Memory B cell (primary cell): ENCODE results near the gene CDK14.

Experiments used
- ATAC-seq: fragments of 150-1000 bp; cut with Tn5 transposase; 2 replicates; pipeline ENCODE4 v1.10.0; 2021; ENCODE audit warnings: low read depth, mild to moderate bottlenecking, moderate library complexity
- DNase-seq, 2 donors: peaks; one replicate each; pipeline ENCODE4 v3.0.0; 2022; ENCODE audit warnings: low spot score in 2 of 2
- H3K27ac Mint-ChIP-seq: one replicate; pipeline ENCODE4 v1.8.0; 2022; ENCODE audit warnings: mild to moderate bottlenecking, moderate library complexity, mixed read lengths
- H3K27me3 Mint-ChIP-seq: one replicate; pipeline ENCODE4 v1.8.0; 2022; ENCODE audit warnings: mixed read lengths
- H3K36me3 Mint-ChIP-seq: one replicate; pipeline ENCODE4 v1.8.0; 2022; ENCODE audit warnings: mild to moderate bottlenecking, mixed read lengths
- H3K4me1 Mint-ChIP-seq: one replicate; pipeline ENCODE4 v1.8.0; 2022; ENCODE audit warnings: mixed read lengths
- H3K4me3 Mint-ChIP-seq: one replicate; pipeline ENCODE4 v1.8.0; 2022; ENCODE audit warnings: mild to moderate bottlenecking, moderate library complexity, mixed read lengths
- H3K9me3 Mint-ChIP-seq: one replicate; pipeline ENCODE4 v1.8.0; 2022; ENCODE audit warnings: mixed read lengths

The CDK14 gene

DNA sequence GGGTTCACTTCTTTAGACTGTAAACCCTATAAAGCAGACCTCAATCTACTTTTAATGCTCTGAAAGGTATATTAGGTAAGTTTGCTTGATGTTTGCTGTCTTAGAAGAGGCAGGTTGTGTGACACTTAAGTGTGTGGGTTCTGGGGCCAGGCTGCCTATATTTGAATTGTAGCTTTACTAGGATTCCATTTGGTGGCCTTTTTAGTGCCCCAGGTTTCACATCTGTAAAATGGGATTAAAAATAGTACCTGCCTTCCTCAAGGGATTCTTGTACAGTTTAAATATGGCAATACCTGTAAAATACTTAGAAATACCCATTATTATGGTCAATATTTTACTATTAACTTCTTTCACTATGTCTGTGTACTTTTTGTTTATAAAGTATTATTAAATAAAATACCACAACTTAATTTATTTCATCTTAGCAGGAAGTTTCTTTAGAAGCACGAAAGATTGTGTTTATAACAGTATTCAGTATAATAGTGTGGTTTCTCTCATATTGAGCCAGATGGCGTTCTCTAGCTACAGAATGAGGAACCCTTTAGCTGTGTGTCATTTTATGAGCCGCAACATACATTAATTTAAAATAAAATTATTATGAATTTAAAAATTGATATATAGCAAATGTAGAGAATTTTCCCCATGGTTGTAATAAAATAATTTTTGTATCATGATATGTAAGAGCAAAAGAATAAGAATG lies 94.2 kb downstream of the CDK14 start:
- DNase-seq (no peak), ATAC-seq (peak; percentile 88)
- Mint-ChIP-seq H3K4me1 (peaks cover 10% of the 10 kb centered on the region), H3K4me3 (no peak overlapping the region), H3K36me3 (no peaks in the 10 kb centered on the region), H3K9me3 (no peaks in the 10 kb centered on the region), H3K27me3 (no peaks in the 10 kb centered on the region), H3K27ac (no peak overlapping the region)

DNA sequence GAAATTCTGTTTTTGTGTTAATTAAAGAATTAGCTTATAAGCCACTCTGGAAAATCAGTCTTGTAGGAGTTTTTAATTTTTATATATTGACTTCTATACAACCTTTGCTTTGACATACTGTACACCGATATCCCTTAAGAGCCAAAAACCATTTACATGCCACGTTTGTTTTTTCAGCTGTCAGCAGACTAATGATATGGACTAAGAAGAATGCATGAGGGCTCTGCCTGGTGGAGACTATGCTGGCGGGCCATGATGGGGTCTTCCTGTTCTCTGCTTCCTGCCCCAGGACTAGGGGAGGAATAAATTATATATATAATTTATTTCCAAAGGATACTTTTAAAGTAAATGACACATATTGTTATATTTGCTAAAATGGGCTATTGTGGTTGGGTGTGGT lies 96.3 kb downstream of the CDK14 start:
- no peaks in the 10 kb centered on the region for H3K27me3 Mint-ChIP-seq
- ATAC-seq (no peak), DNase-seq (no peak)
- H3K27ac Mint-ChIP-seq = no peak overlapping the region
- H3K36me3 Mint-ChIP-seq = peaks cover 5% of the 10 kb centered on the region
- H3K4me3 Mint-ChIP-seq = no peak overlapping the region
- peaks cover 12% of the 10 kb centered on the region for H3K4me1 Mint-ChIP-seq
- no peaks in the 10 kb centered on the region for H3K9me3 Mint-ChIP-seq

DNA sequence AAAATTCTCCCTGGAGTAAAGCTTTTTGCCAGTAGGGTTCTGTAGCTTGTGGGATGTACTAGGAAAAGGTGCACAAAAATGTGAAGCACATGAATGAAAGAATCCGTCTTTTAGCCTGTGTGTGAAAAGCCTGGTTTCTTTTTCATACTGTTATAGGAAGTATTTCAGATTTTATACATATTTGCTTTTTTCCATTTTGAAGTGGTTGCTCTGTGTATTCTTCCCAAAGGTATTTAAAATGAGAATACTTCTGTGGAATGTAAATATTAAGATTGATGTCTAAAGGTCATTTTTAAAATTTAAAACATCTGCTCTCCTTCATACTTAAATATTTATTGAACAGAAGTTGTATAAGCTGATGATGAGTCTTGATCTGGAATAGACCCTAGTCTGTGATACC lies 96.8 kb downstream of the CDK14 start:
- DNase-seq = no peak
- H3K4me1 Mint-ChIP-seq = peaks cover 12% of the 10 kb centered on the region

DNA sequence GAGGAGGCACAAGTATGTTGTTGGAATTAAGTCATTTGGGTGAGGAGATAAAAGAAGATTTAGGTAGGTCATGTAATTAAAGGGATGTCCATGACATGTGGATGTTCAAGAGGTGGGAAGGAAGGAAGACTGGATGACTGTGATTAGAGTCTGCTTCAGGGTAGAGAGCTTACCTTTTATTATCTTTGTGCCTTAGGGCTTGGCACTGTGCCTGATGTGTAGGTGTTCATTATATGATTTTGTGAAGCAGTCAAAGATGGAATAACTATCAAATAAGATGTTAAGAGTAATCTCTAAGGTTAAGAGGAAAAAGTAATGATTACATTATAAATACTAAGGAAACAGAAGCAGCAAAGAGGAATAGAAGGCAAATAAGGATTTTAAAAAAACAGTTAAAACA lies 97.8 kb downstream of the CDK14 start:
- H3K36me3 Mint-ChIP-seq = peaks cover 5% of the 10 kb centered on the region
- no peak overlapping the region for H3K27ac Mint-ChIP-seq
- H3K4me3 Mint-ChIP-seq = no peak overlapping the region
- DNase-seq = no peak
- H3K4me1 Mint-ChIP-seq = peaks cover 14% of the 10 kb centered on the region
- no peaks in the 10 kb centered on the region for H3K27me3 Mint-ChIP-seq
- H3K9me3 Mint-ChIP-seq = no peaks in the 10 kb centered on the region
- ATAC-seq = no peak

More for the DNA sequence above, 96.8 kb downstream of the CDK14 start:
- no peaks in the 10 kb centered on the region for H3K9me3 Mint-ChIP-seq
- H3K27me3 Mint-ChIP-seq = no peaks in the 10 kb centered on the region
- ATAC-seq = no peak
- peaks cover 5% of the 10 kb centered on the region for H3K36me3 Mint-ChIP-seq
- no peak overlapping the region for H3K4me3 Mint-ChIP-seq
- H3K27ac Mint-ChIP-seq = no peak overlapping the region

DNA sequence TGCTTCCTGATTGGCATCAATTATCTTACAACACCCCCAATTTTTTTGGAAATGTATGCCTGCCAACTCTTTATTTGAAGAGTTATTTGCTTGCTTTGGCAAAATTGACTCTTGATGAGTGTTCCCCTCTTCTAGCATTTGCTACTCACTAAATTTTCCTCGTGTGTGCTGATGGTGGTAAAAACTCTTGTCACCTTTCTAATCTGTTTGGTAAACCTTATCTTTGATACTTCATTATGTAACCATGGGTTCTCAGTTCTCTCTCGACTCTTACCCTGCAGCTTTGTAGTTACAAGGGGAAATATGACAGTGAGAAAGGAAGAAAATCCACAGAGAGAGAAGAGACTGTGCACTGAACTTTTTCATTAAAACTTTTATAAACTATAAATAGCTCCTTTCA lies 102.5 kb downstream of the CDK14 start:
- Mint-ChIP-seq H3K4me1 (peaks cover 22% of the 10 kb centered on the region), H3K36me3 (peaks cover 5% of the 10 kb centered on the region), H3K9me3 (no peaks in the 10 kb centered on the region), H3K27ac (no peak overlapping the region), H3K27me3 (no peaks in the 10 kb centered on the region), H3K4me3 (no peak overlapping the region)
- no peak for DNase-seq
- no peak for ATAC-seq

DNA sequence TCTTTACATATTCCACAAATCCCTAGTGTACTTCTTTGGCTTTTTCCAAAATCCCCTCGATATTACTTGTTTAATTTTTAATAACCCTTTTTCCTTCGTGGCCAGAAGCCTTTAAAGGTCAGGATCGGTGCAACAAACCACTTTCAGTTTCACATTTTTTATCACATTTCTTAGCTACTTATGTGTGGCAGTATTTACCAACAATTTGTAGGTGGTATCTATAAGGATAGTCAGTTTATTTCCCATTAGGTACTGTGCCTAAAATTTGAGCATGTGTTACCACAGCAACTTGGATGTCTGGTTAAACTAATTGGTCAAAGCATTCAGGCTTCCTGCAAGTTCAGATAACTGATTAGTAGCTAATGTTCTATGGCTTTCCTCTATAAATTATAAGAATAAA lies 104.9 kb downstream of the CDK14 start:
- H3K36me3 Mint-ChIP-seq = peaks cover 5% of the 10 kb centered on the region
- no peaks in the 10 kb centered on the region for H3K9me3 Mint-ChIP-seq
- peak; percentile 54 for ATAC-seq
- no peaks in the 10 kb centered on the region for H3K27me3 Mint-ChIP-seq
- peak overlapping the region; percentile 92 for H3K4me3 Mint-ChIP-seq
- peak overlapping the region; percentile 95 for H3K27ac Mint-ChIP-seq
- peaks cover 26% of the 10 kb centered on the region for H3K4me1 Mint-ChIP-seq
- no peak for DNase-seq

DNA sequence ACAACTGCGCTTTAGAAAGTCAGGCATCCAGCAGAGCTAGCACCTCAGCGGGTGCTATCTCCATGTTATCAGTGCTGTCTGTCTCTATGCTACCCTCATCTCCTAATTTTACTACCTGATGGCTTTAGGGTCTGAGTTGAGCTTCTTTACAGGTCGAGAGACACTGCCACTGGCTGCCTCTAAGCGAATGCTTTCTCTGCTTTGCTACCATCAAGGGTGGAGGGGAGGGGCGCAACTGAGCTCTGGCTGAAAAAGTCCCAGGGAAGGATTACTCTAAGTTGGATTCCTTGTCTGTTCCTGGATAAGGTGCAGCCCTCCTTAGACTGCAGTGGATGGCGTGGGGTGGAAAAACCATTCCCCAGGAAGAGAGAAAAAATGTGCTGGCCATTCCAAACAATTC lies 105.7 kb downstream of the CDK14 start:
- H3K4me3 Mint-ChIP-seq = no peak overlapping the region
- ATAC-seq (no peak), DNase-seq (no peak)
- peaks cover 2% of the 10 kb centered on the region for H3K36me3 Mint-ChIP-seq
- H3K27me3 Mint-ChIP-seq = no peaks in the 10 kb centered on the region
- no peaks in the 10 kb centered on the region for H3K9me3 Mint-ChIP-seq
- peak overlapping the region; percentile 95 for H3K27ac Mint-ChIP-seq
- peaks cover 29% of the 10 kb centered on the region for H3K4me1 Mint-ChIP-seq

DNA sequence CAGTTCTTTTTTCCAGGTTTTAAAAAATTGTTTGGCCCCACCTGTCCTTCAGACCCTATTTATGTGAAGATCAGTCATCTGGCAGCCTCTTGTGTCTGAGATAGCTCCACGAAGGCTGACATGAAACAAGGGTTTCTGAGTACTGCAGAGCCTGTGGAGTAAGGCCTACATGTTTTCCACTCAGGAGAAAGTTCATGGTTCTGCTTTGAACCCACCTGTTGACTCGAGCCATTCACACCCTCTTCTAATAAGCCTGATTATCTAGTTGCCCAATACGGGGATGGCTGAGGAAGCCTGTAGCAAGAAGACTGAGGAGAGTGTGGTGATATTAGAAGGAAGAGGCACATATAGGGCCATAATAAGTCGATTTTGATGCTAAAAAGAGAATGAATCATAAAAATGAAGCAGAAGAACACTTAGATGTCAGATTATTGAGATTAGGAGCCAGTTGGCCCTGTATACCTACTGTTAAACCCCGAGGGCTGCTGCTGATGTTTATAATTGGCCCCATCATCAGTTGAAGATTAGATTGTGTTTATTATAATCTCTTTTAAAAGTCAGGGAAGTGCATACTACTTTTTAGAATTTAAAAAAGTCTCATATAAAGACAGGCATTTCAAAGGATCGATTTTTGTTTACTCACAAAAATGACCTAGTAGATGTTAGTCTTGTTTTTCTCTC lies 109.4 kb downstream of the CDK14 start:
- Mint-ChIP-seq H3K4me3 (no peak overlapping the region), H3K4me1 (peaks cover 35% of the 10 kb centered on the region), H3K9me3 (no peaks in the 10 kb centered on the region), H3K36me3 (no peaks in the 10 kb centered on the region), H3K27ac (peak overlapping the region; percentile 59), H3K27me3 (no peaks in the 10 kb centered on the region)
- no peak for ATAC-seq
- DNase-seq = no peak

DNA sequence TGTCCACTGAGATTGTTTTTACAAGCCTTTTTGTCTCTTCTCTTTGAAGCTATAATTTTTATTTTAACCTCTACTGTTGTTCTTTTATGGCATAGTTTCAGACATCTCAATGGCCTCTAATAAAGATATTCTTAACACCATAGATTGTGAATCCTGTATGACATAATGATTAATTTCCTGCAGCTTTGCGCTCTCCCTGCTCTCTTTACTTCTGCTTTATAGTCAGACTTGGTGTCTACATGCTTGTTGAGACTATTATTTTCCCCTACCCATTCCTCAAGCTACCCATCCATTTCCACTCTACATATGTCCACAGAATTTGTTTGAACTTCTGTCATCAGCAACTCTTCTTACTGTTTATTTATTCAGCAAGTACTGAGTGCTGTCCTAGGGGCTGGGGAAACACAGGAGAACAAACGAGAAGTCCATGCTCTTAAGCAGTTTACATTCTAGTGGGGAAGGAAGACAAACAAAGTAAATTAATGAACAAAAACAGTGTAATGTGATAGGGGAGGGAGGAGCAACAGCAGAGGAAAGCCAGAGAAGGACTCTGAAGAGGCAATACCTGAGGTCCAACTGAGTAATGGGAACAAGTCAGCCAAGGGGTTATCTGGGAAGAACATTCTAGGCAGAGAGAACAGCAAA lies 110.1 kb downstream of the CDK14 start:
- H3K27me3 Mint-ChIP-seq = no peaks in the 10 kb centered on the region
- H3K36me3 Mint-ChIP-seq = no peaks in the 10 kb centered on the region
- H3K4me3 Mint-ChIP-seq = no peak overlapping the region
- ATAC-seq (no peak), DNase-seq (no peak)
- H3K4me1 Mint-ChIP-seq = peaks cover 35% of the 10 kb centered on the region
- H3K27ac Mint-ChIP-seq = peak overlapping the region; percentile 59
- no peaks in the 10 kb centered on the region for H3K9me3 Mint-ChIP-seq

DNA sequence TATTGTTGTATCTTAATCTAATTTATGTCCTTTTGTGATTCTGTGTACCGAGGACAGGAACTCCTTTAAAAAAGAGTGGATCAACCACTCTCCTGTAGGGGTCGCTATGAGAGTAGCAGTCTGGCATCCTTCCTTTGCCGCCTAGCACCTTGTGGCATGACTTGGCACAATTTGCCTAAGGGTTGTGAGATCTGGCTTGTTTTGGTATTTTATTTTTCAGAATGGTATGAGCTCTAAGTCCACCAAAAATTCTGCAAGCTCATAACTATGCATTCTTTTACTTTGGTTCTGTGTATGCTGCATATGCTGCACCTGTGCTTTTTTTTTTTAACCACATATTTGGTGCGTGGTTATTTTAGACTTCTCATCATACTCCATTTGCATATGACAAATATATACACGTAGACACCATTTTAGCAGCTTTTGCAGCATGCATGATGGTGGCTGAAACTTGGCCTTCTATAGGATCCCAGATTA lies 112.8 kb downstream of the CDK14 start:
- peak overlapping the region; percentile 90 for H3K27ac Mint-ChIP-seq
- H3K4me3 Mint-ChIP-seq = peak overlapping the region; percentile 90
- peaks cover 2% of the 10 kb centered on the region for H3K36me3 Mint-ChIP-seq
- ATAC-seq (peak; percentile 71), DNase-seq (peak; percentile 50 to 78)
- H3K9me3 Mint-ChIP-seq = no peaks in the 10 kb centered on the region
- peaks cover 47% of the 10 kb centered on the region for H3K4me1 Mint-ChIP-seq
- no peaks in the 10 kb centered on the region for H3K27me3 Mint-ChIP-seq

DNA sequence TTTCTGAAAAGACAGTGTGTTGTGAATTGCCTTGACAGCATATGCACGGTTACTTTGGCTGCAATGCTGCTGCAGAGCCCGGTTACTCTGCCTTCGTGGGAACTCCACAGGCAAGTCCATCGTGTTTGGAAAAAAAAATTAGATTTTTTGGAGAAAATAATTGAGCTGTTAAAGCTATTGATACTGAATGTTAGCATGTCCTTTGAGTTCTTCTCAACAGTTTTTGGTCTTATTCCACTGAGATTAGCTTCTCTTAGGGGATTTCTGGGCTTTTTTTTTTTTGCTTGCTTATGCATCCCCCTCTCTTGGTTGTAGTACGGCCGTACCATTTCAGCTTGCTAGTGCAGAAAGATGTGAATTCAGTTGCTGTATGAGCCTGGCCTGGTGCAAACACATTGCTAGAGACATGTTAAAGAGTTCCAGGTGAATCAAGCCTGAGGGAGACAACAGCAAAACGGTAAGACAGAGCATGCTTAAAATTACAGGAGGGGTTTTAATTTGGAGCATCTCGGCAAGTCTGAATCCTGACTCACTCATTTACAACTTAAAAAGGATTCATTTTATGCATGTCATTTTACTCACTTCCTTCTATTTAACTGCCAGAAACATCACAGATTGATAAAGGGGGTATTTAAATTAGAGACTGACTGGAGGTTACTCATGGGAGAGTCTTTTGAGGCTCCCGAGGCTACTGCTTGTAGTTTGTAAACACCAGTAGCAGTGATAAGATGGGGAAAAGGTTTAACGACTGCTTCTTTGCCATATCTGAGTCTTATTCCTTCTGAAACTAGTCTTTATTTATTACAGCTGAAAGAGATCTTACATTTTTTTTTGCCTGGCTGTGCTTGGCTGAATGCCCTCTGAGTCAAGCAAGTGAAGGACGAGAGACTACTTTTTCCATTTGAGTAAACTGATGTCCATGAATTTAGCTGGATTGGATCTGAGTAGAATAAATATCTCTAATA lies 113.7 kb downstream of the CDK14 start:
- DNase-seq (peak; percentile 20 to 24), ATAC-seq (peak; percentile 63)
- H3K4me1 Mint-ChIP-seq = peaks cover 54% of the 10 kb centered on the region
- H3K4me3 Mint-ChIP-seq = peak overlapping the region; percentile 90
- no peaks in the 10 kb centered on the region for H3K27me3 Mint-ChIP-seq
- H3K27ac Mint-ChIP-seq = peak overlapping the region; percentile 90
- H3K9me3 Mint-ChIP-seq = no peaks in the 10 kb centered on the region
- H3K36me3 Mint-ChIP-seq = peaks cover 2% of the 10 kb centered on the region

DNA sequence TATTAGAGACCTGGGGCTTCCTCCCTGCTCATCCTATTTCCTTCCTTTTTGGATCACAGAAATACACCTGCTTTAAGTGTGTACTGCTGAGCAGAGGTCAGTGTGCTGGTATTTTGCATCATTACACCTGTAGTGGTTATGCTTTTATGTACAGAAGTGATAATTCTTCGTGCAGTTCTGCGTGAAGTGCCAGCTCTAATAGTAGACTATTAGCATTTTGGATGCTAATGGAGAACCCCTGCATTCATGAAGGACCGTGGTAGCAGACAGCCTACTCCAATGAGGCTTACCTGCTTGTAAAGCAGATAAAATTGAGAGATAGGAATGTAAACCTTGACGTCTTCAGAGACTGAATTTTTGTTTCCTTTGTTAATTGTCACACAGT lies 114.3 kb downstream of the CDK14 start:
- H3K9me3 Mint-ChIP-seq = no peaks in the 10 kb centered on the region
- peaks cover 3% of the 10 kb centered on the region for H3K36me3 Mint-ChIP-seq
- DNase-seq (no peak), ATAC-seq (no peak)
- no peaks in the 10 kb centered on the region for H3K27me3 Mint-ChIP-seq
- peaks cover 59% of the 10 kb centered on the region for H3K4me1 Mint-ChIP-seq
- peak overlapping the region; percentile 90 for H3K27ac Mint-ChIP-seq
- H3K4me3 Mint-ChIP-seq = peak overlapping the region; percentile 90

DNA sequence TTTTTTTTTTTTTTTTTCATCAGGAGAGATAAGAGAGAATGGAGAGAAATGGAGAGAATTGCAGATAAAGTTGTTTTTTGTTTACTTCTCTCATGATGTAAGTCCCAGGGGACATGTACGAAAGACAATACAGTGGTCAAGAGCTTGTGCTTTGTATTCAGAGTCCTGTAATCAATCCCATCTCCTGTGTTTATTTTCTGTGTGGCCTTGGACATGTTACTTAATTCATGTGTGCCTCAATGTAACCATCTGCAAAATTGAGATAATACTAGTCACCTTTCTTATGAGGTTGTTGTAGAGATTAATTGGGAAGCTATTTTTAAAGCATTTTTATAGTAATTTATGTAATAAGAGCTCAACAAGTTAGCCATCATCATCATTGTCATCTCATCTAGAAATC lies 117.5 kb downstream of the CDK14 start:
- ATAC-seq = no peak
- Mint-ChIP-seq H3K4me1 (peaks cover 61% of the 10 kb centered on the region), H3K9me3 (no peaks in the 10 kb centered on the region), H3K27ac (peak overlapping the region; percentile 90), H3K36me3 (peaks cover 3% of the 10 kb centered on the region), H3K27me3 (no peaks in the 10 kb centered on the region), H3K4me3 (peak overlapping the region; percentile 90)
- no peak for DNase-seq
